GM10248 (cell line): Measurements from ENCODE around the gene KLHL15.
"Not testable (repeated sequence)": the region's sequence is repeated elsewhere in the genome, so short reads cannot be mapped to it uniquely, and the experiment has no call there.

Experiments
- CTCF ChIA-PET: fragments of 300-600 bp; sonication (Branson Sonifier 250); formaldehyde crosslinking; extraction: SDS; loops from one replicate; lab custom pipeline; 2021; ENCODE audit warnings: antibody characterized with exemption; lab: Yijun Ruan, JAX
- POLR2A ChIA-PET: fragments of 350-650 bp; sonication (Branson Sonifier 250); formaldehyde crosslinking; extraction: SDS; loops from one replicate; lab custom pipeline; 2020; ENCODE audit warnings: antibody characterized with exemption; lab: Yijun Ruan, JAX
- DNase-seq: peaks from one replicate; pipeline ENCODE4 v3.0.0; 2012; ENCODE audit errors: extremely low spot score
- CTCF ChIP-seq: IDR thresholded peaks from 2 replicates; pipeline ENCODE4 v1.5.1; 2012; ENCODE audit warnings: mild to moderate bottlenecking, low read depth; ENCODE audit errors: extremely low read depth, missing control alignments, control extremely low read depth

The KLHL15 gene

GRCh38 chrX:24027086-24027485 is at the start of gene KLHL15:
KLHL15 (minus strand) TSS chrX:24027186; CDS start chrX:24006693, 20,493 bp downstream.
- DNase-seq, result no peak
- ChIA-PET POLR2A (no interaction called here), CTCF (interaction anchor here (0.6 to 3.3 kb wide), 3 partner anchors 27 to 119 kb away, joined by 3 to 16 read pairs (median 8); partner anchors contain the start of genes APOO, CXorf58 and EIF2S3)
- no peak for TF ChIP-seq CTCF

GRCh38 chrX:24069877-24070276 is 42.9 kb upstream of the KLHL15 start:
- ChIA-PET POLR2A (interaction anchor here (0.6 kb wide), 2 partner anchors 60 to 118 kb away, joined by 3 read pairs; no protein-coding TSS in a partner anchor), CTCF (interaction anchor here (1.0 to 2.0 kb wide), 2 partner anchors 15 to 169 kb away, joined by 5 to 7 read pairs; partner anchors contain the start of gene EIF2S3)
- no peak for TF ChIP-seq CTCF
- DNase-seq, result no peak

GRCh38 chrX:24063488-24063887 is 36.5 kb upstream of the KLHL15 start:
- no peak for DNase-seq
- CTCF ChIA-PET, result interaction anchor here (1.0 kb wide), 1 partner anchor 9 kb away, joined by 3 read pairs; the partner anchor contains the start of gene EIF2S3
- POLR2A ChIA-PET, result no interaction called here
- no peak for TF ChIP-seq CTCF

- POLR2A ChIA-PET, result interaction anchor here (0.6 to 2.2 kb wide), 3 partner anchors 27 to 272 kb away, joined by 4 to 17 read pairs (median 16); partner anchors contain the start of gene SAT1
- no peak for DNase-seq
- no peak for TF ChIP-seq CTCF
- CTCF ChIA-PET, result interaction anchor here (0.6 to 3.4 kb wide), 11 partner anchors 9 to 435 kb away, joined by 3 to 23 read pairs (median 5); partner anchors contain the start of genes APOO, CXorf58 and KLHL15
Measured at GRCh38 chrX:24055043-24055356, 28.0 kb upstream of the KLHL15 start.

GRCh38 chrX:24054182-24055042 is 27.4 kb upstream of the KLHL15 start, which contains the start of gene EIF2S3:
EIF2S3 (plus strand) TSS chrX:24054956; CDS start chrX:24054969, 13 bp downstream.
- DNase-seq, result peak; percentile 89
- ChIA-PET POLR2A (interaction anchor here (0.6 to 2.2 kb wide), 5 partner anchors 26 to 272 kb away, joined by 3 to 17 read pairs (median 6); partner anchors contain the start of genes SAT1 and ZFX), CTCF (interaction anchor here (0.6 to 3.4 kb wide), 24 partner anchors 9 to 1330 kb away, joined by 3 to 23 read pairs (median 4); partner anchors contain the start of genes APOO, CXorf58, KLHL15 and SAT1)
- TF ChIP-seq CTCF, result peak; percentile 10

GRCh38 chrX:24050522-24051318 is 23.7 kb upstream of the KLHL15 start:
- DNase-seq, POLR2A ChIA-PET: not testable (repeated sequence)
- CTCF ChIA-PET, result interaction anchor here (0.8 kb wide), 1 partner anchor 25 kb away, joined by 3 read pairs; no protein-coding TSS in a partner anchor

- POLR2A ChIA-PET, DNase-seq: not testable (repeated sequence)
- CTCF ChIA-PET, result interaction anchor here (0.8 kb wide), 1 partner anchor 24 kb away, joined by 3 read pairs; no protein-coding TSS in a partner anchor
Measured at GRCh38 chrX:24049643-24050042, 22.7 kb upstream of the KLHL15 start.

GRCh38 chrX:24046060-24046459 is 19.1 kb upstream of the KLHL15 start:
- CTCF ChIA-PET, DNase-seq, POLR2A ChIA-PET: not testable (repeated sequence)
